Endothelial cell of umbilical vein (primary cell): ENCODE measurements around the gene ZFPM1. TPM values are rescaled to one million over a fixed set of nuclear protein-coding genes. Genes with fewer than 3 reads are reported as not detected.

Experiments
- BruUV-seq: library from RNA; stranded (reverse); fragments of 400-500 nt; replicated peaks from 2 replicates; lab custom pipeline; 2021; lab: Mats Ljungman, UMichigan
- CTCF ChIA-PET: fragments of 300-600, 350-600 bp; sonication (Branson Sonifier 250); formaldehyde crosslinking; loops from one replicate; lab custom pipeline; 2021; ENCODE audit warnings: antibody characterized with exemption, inconsistent platforms; lab: Charles Lee
- POLR2A ChIA-PET: fragments of 300-600, 350-600 bp; sonication (Branson Sonifier 250); formaldehyde crosslinking; loops from one replicate; lab custom pipeline; 2021; ENCODE audit warnings: antibody characterized with exemption, inconsistent platforms; lab: Charles Lee
- DNase-seq: peaks from one replicate; pipeline ENCODE4 v3.0.0-alpha.2; 2011; ENCODE audit warnings: low read depth, low spot score
- FAIRE-seq: peaks from 2 replicates; lab custom pipeline; 2011; peaks lifted over from hg19 to GRCh38; lab: Jason Lieb, UNC
- H2AFZ ChIP-seq: 2 replicates; pipeline ENCODE4 v1.6.0; 2012; ENCODE audit warnings: low read depth, low read length, control low read depth, inconsistent platforms
- H3K27ac ChIP-seq: 2 replicates; pipeline ENCODE4 v1.5.1; 2011; ENCODE audit warnings: low read depth, mild to moderate bottlenecking, control low read depth, low read length, moderate library complexity; ENCODE audit not compliant: insufficient read depth
- H3K27me3 ChIP-seq, 2 experiments: 2 replicates each; pipeline versions ENCODE4 v1.6.0 to v1.6.1; 2011; ENCODE audit warnings: low read length in 2 of 2, mixed read lengths in 1 of 2; ENCODE audit not compliant: control insufficient read depth in 2 of 2, insufficient read depth in 2 of 2
- H3K36me3 ChIP-seq, 2 experiments: 2 replicates in 1 of 2; 3 replicates in 1 of 2; pipeline ENCODE4 v1.5.1; 2011; ENCODE audit warnings: low read length in 2 of 2, mild to moderate bottlenecking in 1 of 2, moderate library complexity in 1 of 2; ENCODE audit not compliant: control insufficient read depth in 2 of 2, insufficient read depth in 2 of 2; ENCODE audit errors: extremely low read depth in 1 of 2
- H3K4me1 ChIP-seq: 3 replicates; pipeline ENCODE4 v1.5.1; 2011; ENCODE audit warnings: mild to moderate bottlenecking, low read length; ENCODE audit not compliant: control insufficient read depth, insufficient read depth; ENCODE audit errors: extremely low read depth
- H3K4me2 ChIP-seq: 2 replicates; pipeline ENCODE4 v1.6.1; 2011; ENCODE audit warnings: low read length, control low read depth, mixed read lengths; ENCODE audit not compliant: insufficient read depth
- H3K4me3 ChIP-seq, 3 experiments: fragments of 200-600 bp in 1 of 3; sonication (generic), shearing (Covaris generic) in 1 of 3; replicated peaks in 1 of 3; 2 replicates each; pipeline ENCODE4 v1.5.1; 2011 to 2016; ENCODE audit warnings: control low read depth in 3 of 3, low read length in 3 of 3, mild to moderate bottlenecking in 2 of 3, inconsistent platforms in 1 of 3, low read depth in 1 of 3, moderate library complexity in 1 of 3; ENCODE audit not compliant: insufficient read depth in 1 of 3
- H3K79me2 ChIP-seq: 2 replicates; pipeline ENCODE4 v1.6.0; 2012; ENCODE audit warnings: low read length, inconsistent platforms; ENCODE audit not compliant: control insufficient read depth, insufficient read depth
- H3K9ac ChIP-seq: replicated peaks from 2 replicates; pipeline ENCODE3; 2011; ENCODE audit warnings: low read length, control low read depth; ENCODE audit not compliant: insufficient read depth; ENCODE audit errors: extremely low read depth
- H3K9me1 ChIP-seq: replicated peaks from 3 replicates; pipeline ENCODE4 v1.6.0; 2011; ENCODE audit warnings: mild to moderate bottlenecking, low read length; ENCODE audit not compliant: control insufficient read depth, insufficient read depth; ENCODE audit errors: extremely low read depth
- H3K9me3 ChIP-seq: replicated peaks from 2 replicates; pipeline ENCODE4 v1.5.1; 2012; ENCODE audit warnings: low read length, inconsistent platforms; ENCODE audit not compliant: control insufficient read depth, insufficient read depth
- H4K20me1 ChIP-seq: replicated peaks from 2 replicates; pipeline ENCODE3; 2011; ENCODE audit warnings: mild to moderate bottlenecking, low read length; ENCODE audit not compliant: control insufficient read depth, insufficient read depth; ENCODE audit errors: extremely low read depth
- CTCF ChIP-seq, 2 donors: IDR thresholded peaks; 1 replicate in 1 of 2; 2 replicates in 1 of 2; pipeline ENCODE4 v1.5.1; 2011; ENCODE audit warnings: low read length in 2 of 2, mild to moderate bottlenecking in 2 of 2, moderate library complexity in 2 of 2, control low read depth in 1 of 2, inconsistent platforms in 1 of 2, low read depth in 1 of 2; ENCODE audit not compliant: insufficient read depth in 1 of 2; ENCODE audit errors: extremely low read depth in 1 of 2
- EZH2 ChIP-seq: IDR thresholded peaks from 2 replicates; pipeline ENCODE4 v1.6.1; 2012; ENCODE audit warnings: borderline replicate concordance, low read depth, mild to moderate bottlenecking, moderate library complexity, low read length, inconsistent platforms; ENCODE audit not compliant: severe bottlenecking
- FOS ChIP-seq: IDR thresholded peaks from 2 replicates; pipeline ENCODE4 v1.6.1; 2011; ENCODE audit warnings: mild to moderate bottlenecking, low read length, moderate library complexity, borderline replicate concordance; ENCODE audit not compliant: insufficient read depth
- GATA2 ChIP-seq: IDR thresholded peaks from 2 replicates; pipeline ENCODE4 v1.7.0; 2011; ENCODE audit warnings: low read depth, mild to moderate bottlenecking, moderate library complexity, mixed read lengths, low read length; ENCODE audit not compliant: insufficient read length, insufficient read depth
- JUN ChIP-seq: IDR thresholded peaks from 2 replicates; pipeline ENCODE4 v1.6.1; 2011; ENCODE audit warnings: borderline replicate concordance, low read depth; ENCODE audit not compliant: insufficient read length, insufficient read depth
- MAX ChIP-seq: IDR thresholded peaks from 2 replicates; pipeline ENCODE4 v1.6.1; 2011; ENCODE audit not compliant: insufficient read depth, insufficient read length
- MYC ChIP-seq: IDR thresholded peaks from one replicate; pipeline ENCODE4 v1.6.1; 2011; ENCODE audit warnings: mild to moderate bottlenecking, low read depth, low read length
- POLR2A ChIP-seq: IDR thresholded peaks from 2 replicates; pipeline ENCODE4 v1.6.1; 2012; ENCODE audit warnings: low read depth, mild to moderate bottlenecking, control low read depth, low read length
- POLR2AphosphoS5 ChIP-seq: IDR thresholded peaks from 2 replicates; pipeline ENCODE4 v1.6.1; 2012; ENCODE audit warnings: low read depth, mild to moderate bottlenecking, control low read depth, low read length, moderate library complexity; ENCODE audit not compliant: insufficient read depth
- dilution Hi-C: fragments of 300-500 bp; cut with MboI; formaldehyde crosslinking; loops from one replicate; pipeline ENCODE4 v1.15.0; 2019; ENCODE audit warnings: low sequenced_read_pairs; ENCODE audit not compliant: extremely low pct_ligation_motif_present
- intact Hi-C: fragments of 100-400 bp; cut with micrococcal nuclease; formaldehyde crosslinking; loops from one replicate; pipeline ENCODE4 v1.10.0; 2022
- polyA plus RNA-seq, 4 experiments: library from polyadenylated mRNA; depleted of rRNA in 3 of 4; stranded (reverse) in 3 of 4; unstranded in 1 of 4; fragments of >200 nt; gene quantifications; 2 replicates each; pipeline versions ENCODE4 v1.2.1 to v1.2.3, GENCODE V29; 2011 to 2012; ENCODE audit warnings: missing spikeins in 1 of 4
- total RNA-seq: library from RNA; stranded (reverse); gene quantifications from 2 replicates; pipeline ENCODE4 v1.2.3, GENCODE V29; 2021

ZFPM1 gene
- total and polyA plus RNA-seq, 2 donors (not counting 3 experiments of a cell fraction or from before 2014, with no cell fraction given), result 0.37 to 7.5 TPM

- H3K79me2 ChIP-seq, result no peaks in the 10 kb centered on the region
- H2AFZ ChIP-seq, result no peak overlapping the region
- H4K20me1 ChIP-seq, result no peaks in the 10 kb centered on the region
- BruUV-seq, result no TSS peak
- H3K4me2 ChIP-seq, result no peak overlapping the region
- no peaks in the 10 kb centered on the region for H3K27me3 ChIP-seq
- no peaks in the 10 kb centered on the region for H3K4me1 ChIP-seq
- no peak for TF ChIP-seq EZH2
- peak; percentile 65 for TF ChIP-seq POLR2A
- no peak overlapping the region for H3K9ac ChIP-seq
- H3K9me1 ChIP-seq, result no peaks in the 10 kb centered on the region
- DNase-seq, result no peak
- no peak overlapping the region for H3K27ac ChIP-seq
- POLR2A ChIA-PET, result no interaction called here
- dilution Hi-C loops (no loop called here), intact Hi-C loops (no loop called here)
- H3K4me3 ChIP-seq, result no peak overlapping the region
- CTCF ChIA-PET, result no interaction called here
- no peak for FAIRE-seq
- H3K9me3 ChIP-seq, result no peaks in the 10 kb centered on the region
- H3K36me3 ChIP-seq, result no peaks in the 10 kb centered on the region
Observed at GRCh38 chr16:88422733-88423447, 30.2 kb upstream of the ZFPM1 start.

GRCh38 chr16:88423448-88423850, 29.6 kb upstream of the ZFPM1 start:
- no peaks in the 10 kb centered on the region for H3K27me3 ChIP-seq
- dilution Hi-C loops (no loop called here), intact Hi-C loops (no loop called here)
- no peaks in the 10 kb centered on the region for H3K9me1 ChIP-seq
- H3K9ac ChIP-seq, result no peak overlapping the region
- no peak overlapping the region for H3K27ac ChIP-seq
- H4K20me1 ChIP-seq, result no peaks in the 10 kb centered on the region
- DNase-seq, result no peak
- H3K79me2 ChIP-seq, result no peaks in the 10 kb centered on the region
- no peak overlapping the region for H2AFZ ChIP-seq
- CTCF ChIA-PET, result no interaction called here
- H3K4me3 ChIP-seq, result no peak overlapping the region
- FAIRE-seq, result no peak
- BruUV-seq, result no TSS peak
- POLR2A ChIA-PET, result no interaction called here
- H3K4me2 ChIP-seq, result no peak overlapping the region
- TF ChIP-seq POLR2AphosphoS5 (no peak), POLR2A (no peak), CTCF (IDR thresholded peaks at IDR 0.05; ENCODE audit: extremely low read depth in 1 of 2, insufficient read depth in 1 of 2, low read depth in 1 of 2, low read length in 2 of 2) (no peak), GATA2 (no peak), MAX (no peak), EZH2 (no peak), MYC (no peak), FOS (no peak), JUN (no peak)
- H3K36me3 ChIP-seq, result no peaks in the 10 kb centered on the region
- no peaks in the 10 kb centered on the region for H3K9me3 ChIP-seq
- H3K4me1 ChIP-seq, result no peaks in the 10 kb centered on the region
